HEK293T (cell line): Measurements from ENCODE around the gene EBF3.

Experiments
- BHLHE40 ChIP-seq: fragments of 450-650 bp; IDR thresholded peaks from 2 replicates; pipeline ENCODE4 v1.6.1; 2016; ENCODE audit warnings: mild to moderate bottlenecking, moderate library complexity, borderline replicate concordance
- FOXK2 ChIP-seq: fragments of 450-650 bp; IDR thresholded peaks from 2 replicates; pipeline ENCODE4 v1.6.1; 2016; ENCODE audit warnings: mild to moderate bottlenecking
- LEF1 ChIP-seq: fragments of 450-650 bp; IDR thresholded peaks from 2 replicates; pipeline ENCODE4 v1.6.1; 2017; ENCODE audit warnings: mild to moderate bottlenecking, borderline replicate concordance
- NFRKB ChIP-seq: fragments of 450-650 bp; IDR thresholded peaks from 2 replicates; pipeline ENCODE4 v1.6.1; 2016; ENCODE audit warnings: mild to moderate bottlenecking, moderate library complexity
- TARDBP ChIP-seq: fragments of 450-650 bp; IDR thresholded peaks from 2 replicates; pipeline ENCODE4 v1.6.1; 2016

GRCh38 chr10:129845111-129845753 lies 118.8 kb downstream of the EBF3 start:
- TF ChIP-seq NFRKB = no peak
- no peak for TF ChIP-seq FOXK2
- no peak for TF ChIP-seq LEF1
- no peak for TF ChIP-seq BHLHE40
- TF ChIP-seq TARDBP = no peak
